Colon (tissue), 2 donors: ENCODE data around the gene PABPN1L.

Experiments
- FAIRE-seq: peaks from 2 replicates; lab custom pipeline; 2012; peaks lifted over from hg19 to GRCh38; lab: Jason Lieb, UNC
- donor health status: control.
- donor health status: control.

Gene PABPN1L, protein sequence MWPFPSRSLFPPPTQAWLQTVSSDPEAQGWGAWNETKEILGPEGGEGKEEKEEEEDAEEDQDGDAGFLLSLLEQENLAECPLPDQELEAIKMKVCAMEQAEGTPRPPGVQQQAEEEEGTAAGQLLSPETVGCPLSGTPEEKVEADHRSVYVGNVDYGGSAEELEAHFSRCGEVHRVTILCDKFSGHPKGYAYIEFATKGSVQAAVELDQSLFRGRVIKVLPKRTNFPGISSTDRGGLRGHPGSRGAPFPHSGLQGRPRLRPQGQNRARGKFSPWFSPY

GRCh38 chr16:88866151-88866920, at the start of gene PABPN1L:
Gene PABPN1L (minus strand): TSS chr16:88866660. CDS start chr16:88866606, 54 bp downstream.
- no peak for FAIRE-seq

DNA sequence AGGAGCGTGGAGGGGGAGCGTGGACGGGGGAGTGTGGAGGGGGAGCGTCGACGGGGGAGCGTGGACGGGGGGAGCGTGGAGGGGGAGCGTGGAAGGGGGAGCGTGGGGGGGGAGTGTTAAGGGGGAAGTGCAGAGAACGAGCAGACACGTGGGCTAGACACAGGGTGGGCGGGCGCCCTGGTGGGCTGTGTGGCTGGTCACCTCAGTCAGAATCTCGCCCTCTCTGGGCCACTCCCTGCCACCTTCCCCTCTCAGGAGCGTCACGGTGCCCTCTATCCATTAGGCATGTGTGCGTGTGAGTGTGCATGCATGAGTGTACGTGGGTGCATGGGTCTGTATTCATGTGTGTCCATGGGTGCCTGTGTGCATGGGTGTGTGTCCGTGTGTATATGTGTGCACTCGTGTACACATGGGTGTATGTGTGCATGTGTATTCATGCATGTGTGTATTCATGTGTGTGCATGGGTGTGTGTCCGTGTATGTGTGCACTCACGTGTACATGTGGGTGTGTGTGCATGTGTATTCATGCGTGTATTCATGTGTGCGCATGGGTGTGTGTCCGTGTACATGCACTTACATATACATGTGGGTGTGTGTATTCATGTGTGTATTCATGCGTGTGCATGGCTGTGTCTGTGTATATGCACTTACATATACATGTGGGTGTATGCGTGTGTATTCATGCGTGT, 49.3 kb upstream of the PABPN1L start:
- FAIRE-seq = no peak

DNA sequence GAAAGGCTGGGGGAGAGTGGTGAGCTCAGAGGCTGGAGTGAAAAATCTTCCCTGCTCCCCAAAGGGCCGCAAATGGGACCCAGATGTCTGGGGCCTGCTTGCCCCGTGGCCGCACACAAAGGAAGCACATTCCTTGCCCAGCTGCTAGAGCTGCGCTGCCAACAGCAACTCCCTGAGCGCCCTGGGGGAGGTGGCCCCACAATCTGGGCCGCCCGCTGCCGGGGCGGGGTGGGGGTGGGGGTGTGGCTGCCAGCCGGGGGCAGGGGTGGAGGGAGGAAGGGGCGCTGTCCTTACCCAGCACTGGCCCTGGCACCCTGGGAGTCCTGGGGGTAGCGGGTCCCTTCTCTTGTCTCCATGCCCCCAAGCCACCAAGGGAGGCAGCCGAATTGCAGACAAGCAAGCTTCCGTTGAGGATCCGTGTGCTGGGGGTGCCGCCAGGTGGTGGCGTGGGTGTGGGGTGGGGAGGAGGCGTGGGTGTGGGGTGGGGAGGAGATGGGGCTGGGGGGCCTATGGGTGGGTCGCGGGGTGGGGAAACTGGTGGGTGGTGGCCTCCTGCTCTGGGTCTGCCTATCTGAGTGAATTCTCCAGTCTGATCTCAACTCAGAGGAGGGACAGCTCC, 48.4 kb upstream of the PABPN1L start:
- no peak for FAIRE-seq

DNA sequence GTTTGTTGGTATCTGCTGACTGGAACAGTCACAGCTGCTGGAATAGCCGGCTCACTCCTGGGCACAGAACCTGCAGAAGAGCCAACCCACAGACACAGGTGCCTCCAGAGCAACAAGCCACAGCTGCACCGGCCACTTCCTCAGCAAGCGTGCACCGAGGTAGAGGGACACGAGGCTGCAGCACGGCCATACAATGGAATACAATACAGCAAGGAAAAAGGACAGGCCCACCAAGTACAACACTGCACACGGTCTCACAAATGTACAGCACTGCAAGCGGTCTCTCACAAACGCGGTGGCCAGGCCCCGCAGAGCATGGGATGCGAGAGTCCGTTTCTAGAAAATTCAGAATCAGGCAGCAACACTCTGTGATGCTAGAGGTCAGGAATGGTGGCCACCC, 47.4 kb upstream of the PABPN1L start:
- no peak for FAIRE-seq

DNA sequence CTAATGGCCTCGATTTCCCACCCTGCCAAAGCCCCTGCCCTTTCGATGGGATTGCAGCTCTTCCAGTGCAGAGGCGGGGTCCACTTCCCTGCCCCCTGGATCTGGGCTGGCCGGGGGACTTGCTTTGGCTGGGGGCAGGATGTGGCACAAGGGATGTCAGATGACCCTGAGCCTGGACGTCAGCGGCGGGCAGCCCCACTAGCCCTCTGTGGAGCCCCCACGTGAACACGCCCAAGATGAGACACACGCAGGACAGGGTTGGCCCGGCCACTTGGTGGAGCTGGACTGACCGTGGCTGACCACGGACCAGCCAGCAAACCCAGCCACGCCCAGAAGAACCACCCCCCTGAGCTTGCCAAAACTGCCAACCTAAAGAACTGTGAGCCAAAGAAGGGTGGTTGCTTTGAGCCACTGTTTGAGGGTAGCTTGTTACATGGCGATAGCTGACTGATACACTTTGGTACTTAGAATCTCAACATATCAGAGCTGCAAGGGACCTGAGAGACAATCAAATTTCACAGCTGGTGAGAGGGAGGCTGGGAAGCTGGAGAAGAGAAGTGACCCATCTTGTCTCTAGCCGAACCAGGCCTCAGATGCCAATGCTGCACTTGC, 46.6 kb upstream of the PABPN1L start:
- FAIRE-seq = no peak

- no peak for FAIRE-seq
These were observed 46.1 kb upstream of the PABPN1L start for GRCh38 chr16:88912556-88912955.

GRCh38 chr16:88911946-88912310, 45.5 kb upstream of the PABPN1L start:
- no peak for FAIRE-seq

GRCh38 chr16:88911136-88911945, 44.9 kb upstream of the PABPN1L start:
- no peak for FAIRE-seq

GRCh38 chr16:88910284-88911135, 44.0 kb upstream of the PABPN1L start:
- no peak for FAIRE-seq

DNA sequence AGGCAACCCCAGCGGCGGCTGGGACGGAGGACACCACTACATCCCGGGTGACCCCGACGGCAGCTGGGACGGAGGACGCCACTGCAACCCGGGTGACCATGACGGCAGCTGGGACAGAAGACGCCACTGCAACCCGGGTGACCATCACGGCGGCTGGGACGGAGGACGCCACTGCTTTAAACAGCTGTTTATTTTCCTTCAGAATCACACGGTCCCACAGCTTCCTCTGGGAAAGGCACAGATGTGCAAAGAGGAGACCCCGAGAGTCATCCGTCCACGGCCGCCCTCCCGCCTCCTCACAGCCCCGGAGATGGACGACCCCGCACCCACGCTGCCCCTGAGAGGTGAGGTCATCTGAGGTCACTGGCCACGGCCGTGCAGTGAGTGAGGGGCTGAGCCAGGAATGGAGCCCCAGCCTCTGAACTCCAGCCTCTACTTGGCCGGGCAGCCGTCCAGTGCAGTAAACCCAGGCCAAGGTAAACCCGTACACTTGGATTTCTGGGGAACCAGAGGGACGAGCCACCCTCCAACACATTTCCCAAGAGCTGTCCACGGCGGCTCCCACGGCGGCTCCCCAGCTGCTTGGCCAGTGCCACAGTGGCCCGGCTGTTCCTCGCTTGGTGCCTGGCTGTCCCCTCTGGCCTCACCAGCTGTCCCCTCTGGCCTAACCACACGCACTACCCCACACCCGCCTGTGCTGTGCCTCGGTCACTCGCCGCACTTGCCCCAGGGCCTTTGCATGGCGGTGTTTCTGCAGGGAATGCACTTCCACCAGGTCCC, 43.2 kb upstream of the PABPN1L start:
- FAIRE-seq = no peak

DNA sequence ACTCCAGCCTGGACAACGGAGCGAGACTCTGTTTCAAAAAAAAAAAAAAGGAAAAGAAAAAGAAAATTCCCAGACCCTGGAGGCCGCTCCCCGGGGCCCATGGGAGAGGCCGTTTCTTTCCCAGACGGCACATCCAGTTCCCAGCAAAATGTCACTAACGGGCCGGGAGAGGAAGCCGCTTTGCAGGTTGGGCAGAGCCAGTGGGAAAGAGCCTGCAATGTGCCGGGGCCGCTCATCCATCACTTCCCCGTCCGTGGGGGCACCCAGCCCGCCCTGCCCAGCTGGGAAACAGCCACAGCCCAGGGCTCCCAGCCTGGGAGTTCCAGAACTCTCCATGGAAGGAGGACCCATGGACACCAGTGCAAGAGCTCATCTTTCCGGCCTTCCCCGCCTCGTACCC, 41.8 kb upstream of the PABPN1L start:
- FAIRE-seq = no peak

DNA sequence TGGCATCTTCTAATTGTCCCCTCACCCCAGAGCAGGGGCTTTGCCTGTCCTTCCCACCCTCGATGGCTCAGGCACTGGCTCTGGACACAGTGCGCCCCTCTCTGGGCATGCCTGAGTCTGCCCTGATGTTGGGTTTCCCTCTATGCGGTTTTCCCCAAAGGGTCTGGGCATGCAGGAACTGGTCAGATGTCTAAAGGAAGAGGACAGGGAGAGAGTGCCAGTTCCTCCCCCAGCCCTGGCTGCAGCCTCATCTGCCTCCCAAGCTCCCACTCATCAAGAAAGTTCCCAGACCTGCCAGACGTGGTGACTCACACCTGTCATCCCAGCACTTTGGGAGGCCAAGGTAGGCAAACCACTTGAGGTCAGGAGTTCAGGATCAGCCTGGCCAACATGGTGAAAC, 41.3 kb upstream of the PABPN1L start:
- no peak for FAIRE-seq

DNA sequence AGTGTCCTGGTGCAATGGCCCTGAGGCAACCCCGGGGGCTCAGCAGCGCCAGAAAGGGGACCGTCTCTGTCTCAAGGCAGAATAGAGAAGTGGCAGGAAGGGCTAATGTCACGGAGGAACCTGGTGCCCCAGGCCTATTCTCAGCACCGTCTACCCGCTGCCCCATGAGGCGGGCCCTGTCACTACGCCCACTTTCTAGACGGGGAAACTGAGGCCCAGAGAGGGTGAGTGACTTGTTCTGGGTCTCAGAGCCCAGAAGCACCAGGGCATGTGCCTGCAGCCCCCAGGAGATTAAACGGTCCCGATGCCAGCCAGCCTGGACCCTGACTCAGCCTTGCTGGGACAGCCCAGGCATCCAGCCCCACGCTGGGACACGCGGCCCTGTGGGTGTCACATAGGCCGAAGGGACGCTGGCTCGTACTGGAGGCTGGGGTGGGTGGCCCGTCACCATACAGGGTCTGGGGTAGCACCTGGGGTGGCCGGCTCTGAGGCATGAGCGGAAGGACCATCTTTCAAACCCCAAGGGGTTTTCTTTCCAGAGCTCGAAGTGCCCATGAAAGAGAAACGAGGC, 40.2 kb upstream of the PABPN1L start:
- FAIRE-seq = no peak

- FAIRE-seq = no peak
These were observed 39.6 kb upstream of the PABPN1L start for GRCh38 chr16:88906020-88906419.

DNA sequence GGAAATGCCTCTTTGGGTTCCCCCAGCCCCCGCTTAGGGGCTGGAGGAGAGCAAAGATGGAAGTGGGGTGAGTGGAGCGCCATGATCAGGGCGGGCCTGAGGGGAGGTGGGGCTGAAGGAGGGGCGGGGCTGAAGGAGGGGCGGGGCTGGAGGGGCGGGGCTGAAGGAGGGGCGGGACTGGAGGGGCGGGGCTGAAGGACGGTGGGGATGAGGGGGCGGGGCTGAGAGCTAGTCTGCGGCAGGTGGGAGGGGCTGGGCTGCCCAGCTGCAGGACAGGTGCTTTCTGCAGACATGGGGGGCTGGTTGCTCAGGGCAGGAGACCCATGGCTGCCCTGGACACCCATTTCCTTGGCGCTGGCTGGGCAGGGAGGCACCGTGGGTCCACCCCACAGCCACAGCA, 39.1 kb upstream of the PABPN1L start:
- no peak for FAIRE-seq

DNA sequence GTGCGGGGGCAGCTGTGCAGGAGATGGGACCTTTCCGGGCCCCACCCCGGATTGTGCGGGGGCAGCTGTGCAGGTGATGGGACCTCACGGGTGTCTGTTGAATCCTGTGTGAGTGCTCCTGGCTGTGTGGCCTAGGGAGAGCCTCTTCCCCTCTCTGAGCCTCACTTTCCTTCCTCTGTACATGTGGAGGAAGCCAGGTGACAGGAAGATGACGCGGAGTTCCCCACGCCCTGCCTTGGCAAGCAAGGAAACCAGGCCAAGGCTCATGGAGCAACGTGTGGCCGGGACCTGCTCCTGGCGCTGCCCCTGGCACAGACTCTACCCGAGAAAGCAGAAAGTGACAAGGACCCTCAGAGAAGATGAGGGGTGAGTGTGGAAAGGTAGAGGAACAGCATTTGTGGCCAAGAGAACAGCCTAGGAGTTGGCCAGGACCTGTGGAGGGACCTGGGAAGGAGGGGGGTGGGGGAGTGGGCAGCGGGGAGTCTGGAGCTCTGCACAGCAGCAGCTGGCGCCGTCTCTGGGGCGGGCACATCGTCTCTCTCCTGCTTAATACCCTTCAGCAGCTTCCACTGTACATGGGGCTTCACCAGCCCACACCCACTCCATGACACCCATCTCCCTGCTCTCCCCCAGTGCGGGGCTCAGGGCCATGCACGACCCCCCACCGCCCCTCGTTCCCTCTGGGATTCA, 38.4 kb upstream of the PABPN1L start:
- FAIRE-seq = no peak

DNA sequence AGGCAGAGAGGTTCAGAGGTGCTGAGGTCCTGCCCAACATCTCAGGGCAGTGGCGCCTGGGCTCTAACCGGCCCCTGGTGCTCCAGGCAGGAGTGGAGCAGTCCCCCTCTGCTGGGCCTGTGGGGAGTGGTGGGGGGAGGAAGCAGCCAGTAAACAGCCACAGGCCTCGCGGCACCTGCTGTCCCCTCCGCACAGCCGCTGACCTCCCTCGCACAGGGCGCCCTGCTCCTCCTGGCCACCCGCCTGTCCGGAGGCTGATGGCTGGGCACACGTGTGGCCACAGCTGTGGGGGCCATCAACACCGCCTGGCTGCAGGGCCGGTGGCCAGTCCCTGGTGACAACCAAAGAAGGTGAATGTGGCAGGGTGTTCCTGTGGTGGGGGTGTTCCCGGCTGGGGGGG, 36.8 kb upstream of the PABPN1L start:
- FAIRE-seq = no peak

- FAIRE-seq = no peak
These were observed 36.3 kb upstream of the PABPN1L start for GRCh38 chr16:88902744-88903143.
